Gastroesophageal sphincter (tissue), 3 donors: ENCODE results near the gene LMNTD1.

Experiments
- CTCF ChIP-seq, 4 experiments: fragments of 200-600 bp in 2 of 4; fragments of 450-650 bp in 2 of 4; sonication (generic) in 1 of 4; IDR thresholded peaks; one replicate each; pipeline ENCODE4 v1.5.1; 2017 to 2019; ENCODE audit warnings: antibody characterized with exemption in 4 of 4, mild to moderate bottlenecking in 2 of 4, moderate library complexity in 2 of 4
- EP300 ChIP-seq: sonication (generic); formaldehyde crosslinking; IDR thresholded peaks from one replicate; pipeline ENCODE4 v1.6.1; 2017; ENCODE audit warnings: antibody characterized with exemption, mild to moderate bottlenecking
- POLR2A ChIP-seq, 2 donors: fragments of 450-650 bp; IDR thresholded peaks; one replicate each; pipeline ENCODE4 v1.6.1; 2017; ENCODE audit warnings: antibody characterized with exemption in 2 of 2, mild to moderate bottlenecking in 2 of 2, moderate library complexity in 1 of 2

- TF ChIP-seq POLR2A (IDR thresholded peaks at IDR 0.05) (no peak), CTCF (IDR thresholded peaks at IDR 0.05) (no peak), EP300 (no peak)
Observed at GRCh38 chr12:25502118-25502517, 51.0 kb downstream of the LMNTD1 start.
